ENCODE results near the gene RBM3.

GRCh38 chrX:48532161-48532560 lies 42.1 kb upstream of the RBM3 start:
- TF ChIP-seq CTCF (IDR thresholded peaks at IDR 0.05; ENCODE audit: low read length) (no peak), EZH2 (IDR thresholded peaks at IDR 0.05; ENCODE audit: borderline replicate concordance, low read length) (no peak)

Data from OCI-LY1 (cell line).